Neuron (in vitro differentiated cells): ENCODE results near the gene HP.

Source experiments
- H2AFZ ChIP-seq: one replicate; pipeline ENCODE4 v1.6.1; 2013; ENCODE audit warnings: low read depth, mild to moderate bottlenecking, inconsistent platforms, low read length, moderate library complexity
- H3K27me3 ChIP-seq: one replicate; pipeline ENCODE4 v1.6.1; 2013; ENCODE audit warnings: low read length; ENCODE audit not compliant: insufficient read depth
- H3K36me3 ChIP-seq: one replicate; pipeline ENCODE4 v1.6.1; 2013; ENCODE audit warnings: low read length; ENCODE audit not compliant: insufficient read depth
- H3K4me1 ChIP-seq: one replicate; pipeline ENCODE4 v1.6.1; 2013; ENCODE audit warnings: low read length; ENCODE audit not compliant: insufficient read depth
- H3K4me3 ChIP-seq: 2 replicates; pipeline ENCODE4 v1.5.1; 2013; ENCODE audit warnings: mild to moderate bottlenecking, low read length, moderate library complexity
- H3K9me3 ChIP-seq: one replicate; pipeline ENCODE4 v1.6.1; 2013; ENCODE audit warnings: low read length

Gene HP

DNA sequence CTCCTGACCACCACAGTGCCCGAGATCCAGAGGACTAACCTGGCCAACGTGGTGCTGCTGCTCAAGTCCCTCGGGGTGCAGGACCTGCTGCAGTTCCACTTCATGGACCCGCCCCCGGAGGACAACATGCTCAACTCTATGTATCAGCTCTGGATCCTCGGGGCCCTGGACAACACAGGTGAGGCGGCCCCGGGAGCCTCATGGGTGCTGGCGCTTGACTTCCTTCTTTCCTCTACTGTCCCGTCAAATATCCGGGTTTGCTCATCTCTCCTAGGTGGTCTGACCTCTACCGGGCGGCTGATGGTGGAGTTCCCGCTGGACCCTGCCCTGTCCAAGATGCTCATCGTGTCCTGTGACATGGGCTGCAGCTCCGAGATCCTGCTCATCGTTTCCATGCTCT lies 53.1 kb downstream of the HP start:
- Histone ChIP-seq H3K9me3 (peaks cover 2% of the 10 kb centered on the region), H3K27me3 (no peaks in the 10 kb centered on the region), H2AFZ (no peak overlapping the region), H3K4me3 (no peak overlapping the region), H3K4me1 (peaks cover 3% of the 10 kb centered on the region), H3K36me3 (peaks cover 96% of the 10 kb centered on the region)

DNA sequence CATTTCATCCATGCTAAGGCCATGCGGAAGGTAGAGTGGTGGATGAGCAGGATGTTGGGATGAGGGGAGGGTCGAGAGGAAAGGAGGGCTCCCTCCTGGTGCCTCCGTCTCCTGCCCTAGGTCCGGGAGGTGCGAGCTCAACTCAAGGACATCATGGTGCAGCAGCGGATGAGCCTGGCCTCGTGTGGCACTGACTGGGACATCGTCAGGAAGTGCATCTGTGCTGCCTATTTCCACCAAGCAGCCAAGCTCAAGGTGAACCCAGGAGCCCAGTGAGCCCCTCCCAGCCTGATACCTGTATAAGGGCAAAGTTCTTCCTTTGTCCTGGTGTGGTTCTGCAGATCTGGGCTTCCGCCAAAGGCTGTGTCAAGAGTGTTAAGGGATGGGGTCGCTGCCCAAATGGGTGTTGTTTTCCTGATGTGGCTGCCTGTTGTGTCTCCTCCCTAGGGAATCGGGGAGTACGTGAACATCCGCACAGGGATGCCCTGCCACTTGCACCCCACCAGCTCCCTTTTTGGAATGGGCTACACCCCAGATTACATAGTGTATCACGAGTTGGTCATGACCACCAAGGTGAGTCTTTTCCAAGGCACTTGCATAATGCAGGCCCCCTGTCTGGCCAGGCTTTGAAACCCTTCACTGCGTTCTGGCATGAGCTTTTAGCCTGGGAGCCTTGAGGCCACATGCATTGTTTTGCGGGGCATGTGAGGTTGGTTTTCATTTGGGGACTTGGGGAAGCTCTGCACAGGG lies 54.2 kb downstream of the HP start:
- no peak overlapping the region for H2AFZ ChIP-seq
- H3K27me3 ChIP-seq, result no peaks in the 10 kb centered on the region
- H3K9me3 ChIP-seq, result peaks cover 2% of the 10 kb centered on the region
- peaks cover 3% of the 10 kb centered on the region for H3K4me1 ChIP-seq
- no peak overlapping the region for H3K4me3 ChIP-seq
- H3K36me3 ChIP-seq, result peaks cover 94% of the 10 kb centered on the region

DNA sequence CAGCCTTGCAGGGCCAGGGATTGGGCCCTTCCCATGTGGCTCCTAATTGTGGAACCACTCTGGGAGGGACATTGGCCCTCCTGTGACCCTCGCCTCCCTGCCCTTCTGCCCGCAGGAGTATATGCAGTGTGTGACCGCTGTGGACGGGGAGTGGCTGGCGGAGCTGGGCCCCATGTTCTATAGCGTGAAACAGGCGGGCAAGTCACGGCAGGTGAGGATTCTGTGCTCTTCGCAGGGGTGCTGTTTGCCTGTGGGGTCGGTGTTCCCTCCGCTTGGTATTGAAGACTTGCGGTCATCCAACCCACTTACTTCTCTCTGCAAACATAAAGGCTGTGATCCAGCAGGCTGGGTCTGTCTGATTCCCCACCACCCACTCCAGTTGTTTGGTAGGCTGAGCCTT lies 55.0 kb downstream of the HP start:
- Histone ChIP-seq H3K4me3 (no peak overlapping the region), H3K27me3 (no peaks in the 10 kb centered on the region), H3K36me3 (peaks cover 90% of the 10 kb centered on the region), H2AFZ (no peak overlapping the region), H3K9me3 (peaks cover 2% of the 10 kb centered on the region), H3K4me1 (peaks cover 3% of the 10 kb centered on the region)

GRCh38 chr16:72109966-72110530 lies 55.7 kb downstream of the HP start:
- Histone ChIP-seq H3K9me3 (peaks cover 2% of the 10 kb centered on the region), H3K36me3 (peaks cover 82% of the 10 kb centered on the region), H3K27me3 (no peaks in the 10 kb centered on the region), H2AFZ (no peak overlapping the region), H3K4me1 (peaks cover 3% of the 10 kb centered on the region), H3K4me3 (no peak overlapping the region)
